DMS114 treated with DMSO at 0.1 percent for 48 hours (cell line): ENCODE measurements around the gene CLDN8.

Source experiments
- DNase-seq: peaks from one replicate; lab custom pipeline; 2025; ENCODE audit not compliant: unreplicated experiment; lab: John Stamatoyannopoulos, UW

The CLDN8 gene

DNA sequence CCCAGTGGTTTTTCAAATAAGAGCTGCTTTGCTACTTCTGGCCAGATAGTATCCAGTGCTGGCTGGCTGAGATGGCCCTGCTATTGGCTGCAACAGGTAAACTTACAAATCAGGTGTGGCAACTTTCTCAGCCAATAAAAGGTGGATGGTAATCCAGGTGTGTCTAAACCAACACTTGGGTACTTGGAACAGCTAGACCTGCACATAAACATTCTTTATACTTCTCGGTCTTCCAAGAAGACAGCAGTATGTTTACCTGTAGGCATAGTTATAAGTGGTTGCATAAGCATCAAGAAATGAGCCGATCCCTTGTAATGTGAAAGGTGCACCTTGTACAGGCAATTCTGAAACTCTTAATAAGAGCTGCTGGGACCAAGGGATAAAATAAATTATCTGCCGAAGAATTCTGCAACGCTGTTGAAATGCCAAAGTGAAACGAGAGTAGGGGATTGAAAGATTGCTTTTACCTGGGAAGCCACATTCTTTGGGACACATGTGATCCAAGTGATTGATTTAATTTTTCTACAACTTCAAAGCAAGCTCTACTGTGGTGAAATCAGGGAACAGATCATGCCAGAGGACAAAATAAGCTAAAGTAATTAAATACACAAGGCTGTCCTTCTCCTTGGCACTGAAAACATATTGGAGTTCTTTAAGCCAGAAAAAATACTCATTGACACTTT lies at the start of gene CLDN8:
Gene CLDN8 (minus strand): TSS at position 57 of the 683 bp plus-strand sequence. CDS start 172 bp downstream, outside the sequence.
- no peak for DNase-seq

DNA sequence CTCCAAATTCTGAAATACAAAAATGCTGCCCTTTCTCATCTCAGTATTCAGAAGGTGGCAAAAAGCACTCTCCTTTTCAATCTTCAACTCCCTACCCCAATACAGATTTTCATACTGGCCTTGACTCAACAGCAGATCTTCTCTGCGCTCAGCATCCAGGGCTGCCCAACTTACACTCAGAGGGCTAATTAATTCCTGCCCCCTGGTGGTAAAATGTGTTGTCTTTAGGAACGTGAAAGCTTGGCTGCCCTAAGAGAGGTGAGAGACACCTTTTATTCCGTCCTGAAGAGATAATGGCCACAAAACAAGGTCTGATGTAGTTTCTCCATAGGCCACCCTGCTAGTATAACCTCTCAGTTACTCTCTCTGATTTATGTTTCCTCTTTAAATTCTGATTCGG lies 41.9 kb upstream of the CLDN8 start:
- no peak for DNase-seq

DNA sequence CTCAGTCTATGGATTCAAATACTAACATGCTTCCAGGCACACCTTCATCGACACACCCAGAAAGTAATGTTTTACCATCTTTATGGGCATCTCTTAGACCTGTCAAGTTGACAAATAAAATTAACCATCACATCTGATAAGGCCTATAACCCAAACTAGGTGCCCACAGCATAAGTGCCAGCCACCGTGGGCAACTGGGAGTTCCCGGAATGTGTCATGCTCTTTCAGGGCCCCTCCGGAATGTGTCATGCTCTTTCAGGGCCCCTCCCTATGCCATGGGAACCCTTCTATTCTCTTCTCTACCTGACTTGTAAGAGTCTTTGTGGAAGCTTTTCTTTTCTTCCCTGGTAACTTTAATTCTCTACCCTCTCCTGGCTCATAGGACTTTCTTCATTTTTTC lies 40.2 kb upstream of the CLDN8 start:
- no peak for DNase-seq

DNA sequence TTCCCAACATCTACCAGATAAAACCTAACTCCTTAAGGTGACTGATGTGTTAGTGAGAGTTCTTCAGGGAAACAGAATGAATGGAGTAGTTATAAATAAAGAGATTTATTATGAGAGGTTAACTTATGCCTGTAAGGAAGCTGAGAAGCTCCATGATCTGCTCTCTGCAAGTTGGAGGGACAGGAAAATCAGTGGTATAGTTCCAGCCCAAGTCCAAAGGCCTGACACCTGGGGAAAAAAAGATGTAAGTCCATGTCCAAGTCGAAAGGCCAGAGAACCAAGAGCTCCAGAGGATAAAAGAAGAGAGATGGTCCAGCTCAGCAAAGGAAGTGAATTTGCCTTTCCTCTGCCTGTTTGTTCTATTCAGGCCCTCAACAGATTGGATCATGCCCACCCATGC lies 39.8 kb upstream of the CLDN8 start:
- DNase-seq = no peak

DNA sequence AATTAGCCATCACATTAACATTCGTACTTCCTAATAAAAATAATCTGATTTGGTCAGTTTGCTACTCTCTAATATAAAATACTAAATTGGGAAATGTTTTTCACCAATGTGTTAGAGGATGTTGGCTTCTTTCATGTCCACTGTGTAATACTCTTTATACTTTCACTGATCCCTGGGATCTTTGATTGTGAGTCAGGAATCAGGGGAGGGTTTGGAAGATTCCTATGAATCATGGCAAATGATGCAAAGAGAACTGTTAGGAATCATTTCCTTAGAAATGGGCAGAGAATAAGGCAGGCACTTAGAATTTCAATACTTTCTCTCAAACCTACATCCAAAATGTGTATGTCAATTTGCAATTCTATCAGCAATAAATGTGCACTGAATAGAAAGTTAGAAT lies 35.9 kb upstream of the CLDN8 start:
- DNase-seq = no peak

DNA sequence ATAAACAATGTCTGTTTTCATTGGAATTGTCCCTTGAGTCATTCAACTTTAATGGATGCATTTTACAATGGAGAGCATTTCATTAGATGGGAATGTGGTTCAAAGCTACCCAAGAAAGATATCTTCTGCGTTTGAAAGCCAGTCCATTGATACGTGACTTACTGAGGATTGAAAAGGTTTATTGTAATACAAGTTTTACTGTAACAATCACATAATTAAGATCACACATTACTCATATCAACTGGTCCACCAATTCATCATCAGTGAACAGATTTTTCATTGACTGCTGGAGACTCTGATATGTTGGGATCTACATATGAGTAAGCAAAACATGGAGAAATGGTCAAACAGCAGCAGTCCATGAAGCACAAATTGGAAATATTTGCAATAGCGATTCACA lies 34.0 kb upstream of the CLDN8 start:
- no peak for DNase-seq

DNA sequence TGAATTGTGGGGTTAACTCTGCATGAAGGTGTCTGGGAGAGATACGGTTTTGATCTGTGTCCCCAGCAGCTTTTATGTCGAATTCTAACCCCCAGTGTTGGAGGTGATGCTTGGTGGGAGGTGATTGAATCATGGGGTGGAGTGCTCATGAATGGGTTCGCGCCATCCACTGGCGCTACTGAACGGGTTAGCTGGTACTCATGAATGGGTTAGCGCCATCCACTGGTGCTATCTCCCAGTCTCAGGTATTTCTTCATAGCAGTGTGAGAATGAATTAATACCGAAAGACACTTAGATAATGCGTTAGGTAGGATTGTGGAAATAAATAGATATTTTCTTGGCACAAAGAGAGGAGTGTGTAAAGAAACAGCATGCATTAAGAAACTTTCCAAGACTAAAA lies 32.9 kb upstream of the CLDN8 start:
- DNase-seq = no peak

DNA sequence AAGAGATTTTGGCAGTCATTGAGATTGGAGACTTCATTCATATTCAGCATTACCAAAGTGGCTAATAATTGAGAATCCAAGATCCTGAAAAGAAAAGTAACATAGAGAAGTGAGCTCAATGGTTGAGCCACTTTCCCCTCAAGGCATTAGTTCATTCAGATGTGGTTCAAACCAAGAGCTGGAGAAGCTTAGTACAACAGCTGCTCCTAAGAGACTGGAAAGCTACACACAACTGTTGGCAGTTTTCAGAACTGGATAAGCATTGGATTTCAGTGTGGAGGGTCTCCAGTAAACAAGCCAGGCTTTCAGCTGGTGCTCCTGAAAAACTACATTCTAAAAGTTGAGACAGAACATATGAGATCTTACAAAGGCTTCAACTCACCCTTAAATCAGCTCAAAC lies 29.2 kb upstream of the CLDN8 start:
- no peak for DNase-seq

DNA sequence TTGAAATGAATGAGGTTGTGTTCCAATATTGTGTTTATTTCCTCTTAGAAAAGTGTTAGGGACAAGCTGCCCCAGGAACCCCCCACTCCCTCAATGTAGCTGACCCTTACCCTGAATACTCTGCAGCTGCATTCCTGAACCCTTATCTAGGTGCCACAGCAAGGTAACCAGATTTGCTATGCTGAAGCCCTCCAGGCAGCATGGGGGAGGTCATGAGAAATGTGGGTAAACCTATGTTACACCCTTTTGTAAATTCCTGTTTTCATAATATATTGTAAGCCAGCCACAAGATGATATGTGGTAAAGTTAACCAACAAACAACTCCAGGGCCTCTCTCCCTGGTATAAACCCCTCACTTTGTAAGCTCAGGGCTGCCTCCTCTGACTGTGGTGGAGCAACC lies 27.8 kb upstream of the CLDN8 start:
- no peak for DNase-seq

DNA sequence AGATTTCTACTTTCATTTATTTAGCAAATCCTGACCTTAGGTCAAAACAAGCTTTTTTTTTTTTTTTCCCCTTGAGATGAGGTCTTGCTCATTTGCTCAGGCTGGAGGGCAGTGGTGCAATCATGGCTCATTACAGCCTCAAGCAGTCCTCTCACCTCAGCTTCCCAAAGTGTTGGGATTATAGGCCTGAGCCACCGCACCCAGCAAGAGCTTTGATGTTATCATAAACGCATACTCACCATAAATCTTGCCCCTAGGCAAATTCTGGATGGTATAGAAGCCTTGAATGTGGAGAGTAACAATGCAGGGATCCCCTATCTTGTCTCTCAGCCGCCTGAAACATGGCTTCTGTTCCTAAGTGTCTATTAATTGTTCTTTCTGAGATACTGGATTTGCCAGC lies 24.8 kb upstream of the CLDN8 start:
- no peak for DNase-seq

DNA sequence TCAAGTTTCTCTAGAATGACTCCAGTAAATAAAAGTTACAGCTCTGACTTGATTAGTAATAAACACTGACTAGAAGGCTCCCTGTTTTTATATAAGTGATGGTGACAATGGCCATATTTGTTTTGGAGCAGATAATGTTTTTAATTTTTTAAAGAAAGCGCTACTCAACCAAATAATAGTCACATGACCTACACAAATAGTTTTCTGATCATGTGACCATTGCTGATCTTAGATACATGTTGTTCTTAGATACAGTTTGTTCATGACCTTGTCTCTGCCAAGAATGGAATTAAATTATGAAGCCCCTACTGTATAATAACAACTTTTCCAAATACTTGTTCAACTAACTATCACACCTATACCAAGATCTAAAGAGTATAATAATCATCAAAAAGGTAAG lies 22.3 kb upstream of the CLDN8 start:
- no peak for DNase-seq

DNA sequence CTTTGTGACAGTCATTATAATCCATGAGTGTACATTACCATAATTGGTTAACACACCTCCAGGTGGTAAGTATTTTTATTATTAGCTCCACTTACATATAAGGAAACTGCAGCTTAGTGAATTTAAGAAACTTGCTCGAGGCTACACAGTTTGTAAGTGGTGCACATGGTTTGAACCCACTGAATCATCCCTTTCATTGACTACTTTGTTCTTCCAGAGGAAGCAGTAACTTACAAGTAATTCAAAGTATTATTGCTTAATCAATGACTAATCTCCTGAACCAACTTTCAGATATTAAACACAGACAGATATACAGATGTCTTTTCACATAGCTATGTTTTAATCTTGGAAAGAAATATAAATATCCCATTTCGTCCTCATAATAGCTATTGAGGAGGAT lies 18.7 kb upstream of the CLDN8 start:
- no peak for DNase-seq

DNA sequence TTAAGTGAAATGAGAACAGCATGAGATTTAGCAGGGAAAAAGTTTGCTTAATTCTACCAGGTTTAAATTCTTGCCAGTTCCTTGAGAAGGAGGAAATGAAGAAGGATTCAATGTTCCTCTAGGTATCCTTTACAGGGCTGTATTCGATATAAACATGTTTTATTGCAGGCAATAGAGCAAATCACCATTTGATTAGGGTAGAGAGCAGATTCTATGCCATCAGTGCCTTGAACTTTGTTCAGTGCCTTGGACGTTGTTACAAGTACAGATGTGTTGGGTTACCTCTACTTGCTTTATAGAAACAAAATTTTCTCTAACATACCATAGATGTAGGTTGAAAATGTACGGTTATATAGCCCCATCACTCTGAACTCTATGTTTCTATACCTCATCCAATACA lies 18.2 kb upstream of the CLDN8 start:
- no peak for DNase-seq

DNA sequence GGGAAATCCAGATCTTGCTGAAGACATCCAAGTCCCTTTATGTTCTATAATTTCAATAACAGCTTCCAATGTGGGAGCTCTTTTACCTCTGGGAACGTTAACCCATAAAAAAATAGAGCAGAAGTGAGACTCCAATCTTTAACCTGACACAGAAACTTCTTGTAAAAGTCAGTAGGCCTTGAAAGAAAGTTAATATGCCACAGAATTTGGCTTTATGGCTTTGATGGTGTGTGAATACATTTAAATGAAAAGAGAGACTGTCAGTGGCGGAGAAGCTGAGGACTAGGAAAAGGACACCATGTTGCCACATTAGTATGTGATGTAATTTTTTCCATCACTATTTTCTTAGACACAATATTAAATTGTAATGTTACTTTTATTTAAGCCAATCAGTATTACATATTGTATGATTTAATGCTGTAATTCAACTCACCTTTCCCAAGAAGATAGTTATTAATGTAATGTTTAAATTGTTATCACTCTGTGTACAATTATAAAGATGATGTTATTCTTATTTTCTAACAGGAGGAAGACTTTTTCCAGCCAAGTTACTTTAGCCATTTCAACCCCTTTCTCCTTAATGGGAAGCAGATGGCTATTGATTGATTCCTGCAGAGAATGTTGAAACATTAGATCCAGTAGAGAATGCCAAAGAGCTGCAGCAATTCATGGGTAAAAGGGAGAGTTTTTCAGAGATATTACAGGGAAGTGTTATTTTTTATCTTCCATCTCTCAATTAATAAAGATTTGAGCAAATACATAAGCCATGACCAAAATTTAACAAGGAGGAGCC lies 17.5 kb upstream of the CLDN8 start:
- DNase-seq = no peak

DNA sequence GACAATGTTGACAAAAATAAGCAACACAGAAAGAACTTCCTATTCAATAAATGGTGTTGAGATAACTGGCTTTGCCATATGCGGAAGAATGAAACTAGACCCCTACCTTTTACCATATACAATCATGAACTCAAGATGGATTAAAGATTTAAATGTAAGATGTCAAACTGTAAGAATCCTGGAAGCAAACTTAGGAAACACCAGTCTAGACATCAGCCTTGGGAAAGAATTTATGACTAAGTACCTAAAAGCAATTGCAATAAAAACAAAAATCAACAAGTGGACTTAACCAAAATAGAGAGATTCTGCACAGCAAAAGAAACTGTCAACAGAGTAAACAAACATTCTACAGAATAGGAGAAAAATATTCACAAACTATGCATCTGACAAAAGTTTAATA lies 16.1 kb upstream of the CLDN8 start:
- DNase-seq = no peak

DNA sequence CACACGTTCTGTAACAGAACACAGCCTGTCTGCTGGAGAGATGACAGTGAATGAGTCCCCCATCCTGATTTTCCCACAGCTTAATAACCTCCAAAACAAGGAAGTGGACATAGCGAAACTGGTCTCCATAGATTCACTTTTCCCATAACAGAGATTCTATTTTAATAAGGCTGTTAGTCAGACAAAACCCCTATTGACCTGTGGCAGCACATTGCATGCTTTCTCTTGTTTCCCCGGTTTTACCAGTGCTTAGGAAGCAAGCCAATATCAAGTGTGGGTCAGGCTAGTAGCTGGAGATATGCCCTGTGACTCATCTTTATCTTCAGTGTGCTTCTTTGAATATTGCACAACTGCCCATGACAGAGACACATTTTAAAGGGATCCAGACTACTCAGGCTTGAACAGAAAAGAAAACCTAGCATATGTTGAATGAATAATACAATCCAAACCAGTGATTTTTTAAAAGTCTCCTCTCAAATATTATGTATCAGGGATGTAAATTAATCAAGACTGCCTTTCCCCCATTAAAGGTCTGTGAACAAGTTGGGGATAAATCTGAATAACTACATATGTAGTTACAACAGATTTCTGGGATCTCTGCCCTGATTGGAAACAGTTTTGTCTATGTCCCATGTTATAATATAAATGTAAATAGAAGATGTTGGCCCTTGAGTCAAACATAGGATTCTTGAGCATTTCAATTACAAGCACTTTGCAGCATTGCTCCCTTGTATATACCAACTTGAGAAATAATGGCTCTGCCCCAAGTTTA lies 11.9 kb upstream of the CLDN8 start:
- DNase-seq = no peak

DNA sequence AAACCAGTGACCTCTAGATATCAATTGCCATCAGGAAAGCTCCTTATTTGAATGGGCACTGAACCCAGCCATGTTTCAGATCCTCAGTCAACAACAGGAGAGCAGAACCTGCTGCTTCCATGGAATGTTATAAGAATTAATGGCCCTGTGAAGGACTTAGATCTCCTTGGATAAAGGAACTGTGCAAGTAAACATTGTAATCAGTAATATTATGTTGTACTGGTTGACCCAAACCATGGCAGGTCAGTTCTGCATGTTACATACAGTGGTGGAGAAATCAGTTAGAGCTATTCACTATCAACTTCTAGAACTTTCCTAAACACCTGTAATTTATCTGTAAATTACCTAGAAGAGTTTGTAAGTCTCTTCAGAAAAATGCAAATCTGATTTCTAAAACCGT lies 11.2 kb upstream of the CLDN8 start:
- DNase-seq = no peak

DNA sequence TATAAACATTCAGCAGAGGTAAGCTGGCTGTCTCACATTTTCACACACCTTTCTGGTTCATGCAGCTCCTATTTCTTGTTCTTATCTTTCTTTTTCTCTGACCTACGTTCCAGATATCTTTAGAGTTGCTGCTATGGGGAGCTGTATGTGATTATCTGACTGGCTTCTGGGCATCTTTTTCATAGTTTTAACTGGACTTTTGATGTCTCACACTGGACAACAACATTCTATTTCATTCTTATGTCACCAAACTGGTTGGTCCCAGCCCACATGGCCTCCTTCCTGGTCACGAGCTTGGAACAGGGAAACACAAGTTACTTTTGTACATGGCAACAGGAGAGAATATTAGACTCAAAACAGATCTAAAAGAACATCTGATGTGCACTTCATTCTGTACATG lies 7.7 kb upstream of the CLDN8 start:
- no peak for DNase-seq

DNA sequence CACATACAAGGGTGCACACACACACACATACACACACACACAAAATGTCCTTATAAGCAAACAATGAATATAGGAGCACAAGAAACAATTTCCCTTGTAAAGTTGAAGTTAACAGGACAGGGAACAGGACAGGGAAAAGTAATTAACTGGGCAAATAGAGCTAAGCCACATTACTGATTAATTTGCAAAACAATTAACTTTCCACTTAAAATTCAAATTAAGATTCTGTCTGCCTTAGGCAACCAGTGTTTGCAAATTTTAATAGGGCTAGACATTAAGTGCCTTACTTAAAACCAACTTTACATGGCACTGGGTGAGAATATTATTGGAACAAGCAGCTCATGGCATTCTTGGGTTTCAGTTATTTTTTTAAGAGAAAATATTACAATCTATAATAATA lies 6.8 kb upstream of the CLDN8 start:
- DNase-seq = no peak

DNA sequence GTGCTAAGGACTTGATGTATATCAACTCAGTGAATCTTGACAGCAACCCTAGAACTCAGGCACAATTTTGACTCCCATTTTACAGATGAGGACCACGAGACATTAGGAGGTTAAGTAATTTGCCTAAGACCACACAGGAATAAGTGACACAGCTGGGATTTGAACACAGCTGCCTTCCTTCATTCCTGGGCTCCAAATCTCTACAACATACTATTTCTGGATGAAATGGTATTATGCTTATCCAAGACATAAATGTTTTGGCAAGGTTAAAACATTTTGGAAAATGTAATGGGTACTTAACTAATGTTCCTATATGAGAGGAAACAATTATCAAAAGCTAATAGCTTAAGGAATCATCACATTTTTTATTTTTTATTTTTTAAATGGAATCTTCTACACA lies 4.8 kb downstream of the CLDN8 start:
- DNase-seq = no peak

DNA sequence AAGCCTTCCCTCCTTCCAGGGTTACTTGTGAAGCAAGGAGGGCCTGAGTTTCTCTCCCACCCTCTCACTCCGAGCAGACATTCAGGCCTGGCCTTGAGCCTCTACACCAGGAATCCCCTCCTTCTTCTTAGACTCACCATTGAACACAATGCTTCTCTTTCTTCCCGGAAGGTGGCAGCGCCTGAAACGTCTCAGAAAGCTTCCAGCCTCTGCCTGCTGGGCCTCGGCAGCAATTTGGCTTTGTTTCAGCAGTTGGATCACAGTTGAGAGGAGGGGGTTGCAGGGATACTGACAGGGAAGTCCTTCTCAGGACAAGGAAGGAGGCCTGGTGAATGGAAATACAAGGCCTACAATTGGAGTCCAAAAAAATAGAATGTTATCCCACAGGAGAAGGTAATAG lies 6.3 kb downstream of the CLDN8 start:
- no peak for DNase-seq

DNA sequence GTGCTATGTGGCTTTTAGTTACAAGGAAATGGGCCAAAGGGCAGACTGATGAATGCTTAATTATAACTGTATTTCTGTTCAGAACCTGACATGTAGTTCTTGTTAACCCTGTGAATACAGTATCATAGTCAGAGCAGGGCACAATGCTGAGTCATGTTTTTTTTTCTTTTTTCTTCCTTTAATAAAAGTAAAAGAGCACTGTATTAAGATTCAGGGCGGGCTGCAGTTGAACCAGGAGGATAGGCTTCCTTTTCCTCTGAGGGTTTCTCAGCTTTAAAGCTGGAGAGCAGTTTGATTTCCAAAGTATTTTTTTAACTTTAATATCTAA lies 8.7 kb downstream of the CLDN8 start:
- no peak for DNase-seq
